Neural crest cell (in vitro differentiated cells): ENCODE measurements around the gene AMHR2. TPM values are rescaled to one million over a fixed set of nuclear protein-coding genes. Genes with fewer than 3 reads are reported as not detected.

Experiments used
- DNase-seq: peaks from one replicate; pipeline ENCODE4 v3.0.0; 2021; ENCODE audit warnings: low read depth, mixed read lengths, low spot score
- H3K27ac Mint-ChIP-seq: one replicate; pipeline ENCODE4 v1.8.0; 2021; ENCODE audit warnings: mild to moderate bottlenecking, mixed read lengths; ENCODE audit not compliant: unreplicated experiment
- H3K27me3 Mint-ChIP-seq: 2 replicates; pipeline ENCODE4 v1.8.0; 2021; ENCODE audit warnings: low read depth, mild to moderate bottlenecking, mixed read lengths
- H3K36me3 Mint-ChIP-seq: 2 replicates; pipeline ENCODE4 v1.8.0; 2021; ENCODE audit warnings: low read depth, mild to moderate bottlenecking, mixed read lengths
- H3K4me1 Mint-ChIP-seq: 2 replicates; pipeline ENCODE4 v1.8.0; 2021; ENCODE audit warnings: mixed read lengths
- H3K4me3 Mint-ChIP-seq: one replicate; pipeline ENCODE4 v1.8.0; 2021; ENCODE audit warnings: mild to moderate bottlenecking, mixed read lengths
- H3K9me3 Mint-ChIP-seq: 2 replicates; pipeline ENCODE4 v1.8.0; 2021; ENCODE audit warnings: mixed read lengths
- CTCF ChIP-seq: fragments of 200-600 bp; sonication (generic); conservative IDR thresholded peaks from 2 replicates; pipeline ENCODE4 v1.5.0; 2021; ENCODE audit warnings: antibody characterized with exemption, mild to moderate bottlenecking
- total RNA-seq: library from RNA; stranded (reverse); gene quantifications from 2 replicates; pipeline ENCODE4 v1.2.1, GENCODE V29; 2021

Gene AMHR2
- total RNA-seq, 1 donor from 2014 or later = not detected

- H3K4me3 Mint-ChIP-seq = peak overlapping the region; percentile 29
- TF ChIP-seq CTCF = no peak
- no peak overlapping the region for H3K27ac Mint-ChIP-seq
- no peaks in the 10 kb centered on the region for H3K27me3 Mint-ChIP-seq
- no peak for DNase-seq
- peaks cover 16% of the 10 kb centered on the region for H3K4me1 Mint-ChIP-seq
- peaks cover 40% of the 10 kb centered on the region for H3K36me3 Mint-ChIP-seq
- no peaks in the 10 kb centered on the region for H3K9me3 Mint-ChIP-seq
These were observed 43.0 kb downstream of the AMHR2 start for GRCh38 chr12:53466640-53467039.

- no peak overlapping the region for H3K27ac Mint-ChIP-seq
- H3K9me3 Mint-ChIP-seq = no peaks in the 10 kb centered on the region
- H3K36me3 Mint-ChIP-seq = peaks cover 44% of the 10 kb centered on the region
- no peak for TF ChIP-seq CTCF
- H3K4me1 Mint-ChIP-seq = peaks cover 20% of the 10 kb centered on the region
- H3K4me3 Mint-ChIP-seq = no peak overlapping the region
- H3K27me3 Mint-ChIP-seq = no peaks in the 10 kb centered on the region
- no peak for DNase-seq
These were observed 43.4 kb downstream of the AMHR2 start for GRCh38 chr12:53467082-53467481.

- Mint-ChIP-seq H3K27ac (no peak overlapping the region), H3K9me3 (no peaks in the 10 kb centered on the region), H3K4me3 (peak overlapping the region; percentile 31), H3K36me3 (peaks cover 46% of the 10 kb centered on the region), H3K27me3 (no peaks in the 10 kb centered on the region), H3K4me1 (peaks cover 22% of the 10 kb centered on the region)
- TF ChIP-seq CTCF = no peak
- no peak for DNase-seq
These were observed 44.2 kb downstream of the AMHR2 start for GRCh38 chr12:53467880-53468279.

- Mint-ChIP-seq H3K4me1 (peaks cover 23% of the 10 kb centered on the region), H3K27me3 (no peaks in the 10 kb centered on the region), H3K4me3 (no peak overlapping the region), H3K9me3 (no peaks in the 10 kb centered on the region), H3K27ac (no peak overlapping the region), H3K36me3 (peaks cover 43% of the 10 kb centered on the region)
- no peak for TF ChIP-seq CTCF
- DNase-seq = no peak
These were observed 44.6 kb downstream of the AMHR2 start for GRCh38 chr12:53468282-53468681.

GRCh38 chr12:53472056-53472582, 48.5 kb downstream of the AMHR2 start:
- Mint-ChIP-seq H3K9me3 (no peaks in the 10 kb centered on the region), H3K27me3 (peaks cover 3% of the 10 kb centered on the region), H3K4me1 (peaks cover 48% of the 10 kb centered on the region), H3K36me3 (peaks cover 54% of the 10 kb centered on the region), H3K27ac (no peak overlapping the region), H3K4me3 (no peak overlapping the region)
- DNase-seq = no peak
- TF ChIP-seq CTCF = no peak
